ENCODE results near the gene SYNGR3. TPM values are rescaled to one million over a fixed set of nuclear protein-coding genes. Genes with fewer than 3 reads are reported as not detected.

Gene SYNGR3
- total RNA-seq, 1 experiment from 2014 or later: 15.2 TPM

DNA sequence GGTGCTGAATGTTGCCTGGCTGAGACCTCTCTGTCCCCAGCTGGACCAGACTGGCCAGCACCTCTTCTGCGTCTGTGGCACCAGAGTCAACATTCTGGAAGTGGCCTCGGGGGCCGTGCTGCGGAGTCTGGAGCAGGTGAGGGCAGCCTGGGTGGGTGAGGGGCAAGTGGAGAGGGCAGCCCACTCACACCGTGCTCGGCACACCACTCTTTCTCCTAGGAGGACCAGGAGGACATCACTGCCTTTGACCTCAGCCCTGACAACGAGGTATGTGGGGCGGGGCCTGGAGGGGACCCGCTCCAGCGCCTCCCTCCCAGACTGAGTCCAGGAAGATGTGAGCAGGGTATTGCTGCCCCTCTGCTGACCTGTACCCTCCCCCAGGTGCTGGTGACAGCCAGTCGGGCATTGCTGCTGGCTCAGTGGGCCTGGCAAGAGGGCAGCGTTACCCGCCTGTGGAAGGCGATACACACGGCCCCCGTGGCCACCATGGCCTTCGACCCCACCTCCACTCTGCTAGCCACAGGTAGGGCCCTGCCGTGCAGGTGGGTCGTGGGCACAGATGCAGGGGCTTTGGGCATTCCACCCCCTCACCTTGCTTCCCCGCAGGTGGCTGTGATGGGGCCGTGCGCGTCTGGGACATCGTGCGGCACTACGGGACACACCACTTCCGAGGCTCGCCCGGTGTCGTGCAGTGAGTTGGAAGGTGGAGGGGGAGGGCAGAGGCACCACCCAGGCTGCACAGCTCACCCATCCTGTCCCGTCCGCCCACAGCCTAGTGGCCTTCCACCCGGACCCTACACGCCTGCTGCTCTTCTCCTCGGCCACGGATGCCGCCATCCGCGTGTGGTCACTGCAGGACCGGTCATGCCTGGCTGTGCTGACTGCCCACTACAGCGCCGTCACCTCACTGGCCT is 15.4 kb upstream of the SYNGR3 start:
- intact Hi-C loops (cut with micrococcal nuclease; ENCODE audit: unreplicated experiment) (no loop called here), in situ Hi-C loops (cut with HindIII; ENCODE audit: low pct_unique_long_range_greater_than_20kb, low sequenced_read_pairs) (no loop called here)
- TF ChIP-seq, protein P1, sequence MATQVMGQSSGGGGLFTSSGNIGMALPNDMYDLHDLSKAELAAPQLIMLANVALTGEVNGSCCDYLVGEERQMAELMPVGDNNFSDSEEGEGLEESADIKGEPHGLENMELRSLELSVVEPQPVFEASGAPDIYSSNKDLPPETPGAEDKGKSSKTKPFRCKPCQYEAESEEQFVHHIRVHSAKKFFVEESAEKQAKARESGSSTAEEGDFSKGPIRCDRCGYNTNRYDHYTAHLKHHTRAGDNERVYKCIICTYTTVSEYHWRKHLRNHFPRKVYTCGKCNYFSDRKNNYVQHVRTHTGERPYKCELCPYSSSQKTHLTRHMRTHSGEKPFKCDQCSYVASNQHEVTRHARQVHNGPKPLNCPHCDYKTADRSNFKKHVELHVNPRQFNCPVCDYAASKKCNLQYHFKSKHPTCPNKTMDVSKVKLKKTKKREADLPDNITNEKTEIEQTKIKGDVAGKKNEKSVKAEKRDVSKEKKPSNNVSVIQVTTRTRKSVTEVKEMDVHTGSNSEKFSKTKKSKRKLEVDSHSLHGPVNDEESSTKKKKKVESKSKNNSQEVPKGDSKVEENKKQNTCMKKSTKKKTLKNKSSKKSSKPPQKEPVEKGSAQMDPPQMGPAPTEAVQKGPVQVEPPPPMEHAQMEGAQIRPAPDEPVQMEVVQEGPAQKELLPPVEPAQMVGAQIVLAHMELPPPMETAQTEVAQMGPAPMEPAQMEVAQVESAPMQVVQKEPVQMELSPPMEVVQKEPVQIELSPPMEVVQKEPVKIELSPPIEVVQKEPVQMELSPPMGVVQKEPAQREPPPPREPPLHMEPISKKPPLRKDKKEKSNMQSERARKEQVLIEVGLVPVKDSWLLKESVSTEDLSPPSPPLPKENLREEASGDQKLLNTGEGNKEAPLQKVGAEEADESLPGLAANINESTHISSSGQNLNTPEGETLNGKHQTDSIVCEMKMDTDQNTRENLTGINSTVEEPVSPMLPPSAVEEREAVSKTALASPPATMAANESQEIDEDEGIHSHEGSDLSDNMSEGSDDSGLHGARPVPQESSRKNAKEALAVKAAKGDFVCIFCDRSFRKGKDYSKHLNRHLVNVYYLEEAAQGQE (IDR thresholded peaks at IDR 0.05; ENCODE audit: insufficient read depth in 1 of 2, low read depth in 2 of 2, low read length in 1 of 2): no peak
- no peak for TF ChIP-seq SIN3A (IDR thresholded peaks at IDR 0.05; ENCODE audit: borderline replicate concordance, insufficient read depth, low read depth, low read length)
- TF ChIP-seq TCF7L2 (IDR thresholded peaks at IDR 0.05; ENCODE audit: low read depth, low read length): no peak
- TF ChIP-seq POLR2AphosphoS5 (IDR thresholded peaks at IDR 0.05; ENCODE audit: low read depth, low read length): no peak
- TF ChIP-seq, protein P2, sequence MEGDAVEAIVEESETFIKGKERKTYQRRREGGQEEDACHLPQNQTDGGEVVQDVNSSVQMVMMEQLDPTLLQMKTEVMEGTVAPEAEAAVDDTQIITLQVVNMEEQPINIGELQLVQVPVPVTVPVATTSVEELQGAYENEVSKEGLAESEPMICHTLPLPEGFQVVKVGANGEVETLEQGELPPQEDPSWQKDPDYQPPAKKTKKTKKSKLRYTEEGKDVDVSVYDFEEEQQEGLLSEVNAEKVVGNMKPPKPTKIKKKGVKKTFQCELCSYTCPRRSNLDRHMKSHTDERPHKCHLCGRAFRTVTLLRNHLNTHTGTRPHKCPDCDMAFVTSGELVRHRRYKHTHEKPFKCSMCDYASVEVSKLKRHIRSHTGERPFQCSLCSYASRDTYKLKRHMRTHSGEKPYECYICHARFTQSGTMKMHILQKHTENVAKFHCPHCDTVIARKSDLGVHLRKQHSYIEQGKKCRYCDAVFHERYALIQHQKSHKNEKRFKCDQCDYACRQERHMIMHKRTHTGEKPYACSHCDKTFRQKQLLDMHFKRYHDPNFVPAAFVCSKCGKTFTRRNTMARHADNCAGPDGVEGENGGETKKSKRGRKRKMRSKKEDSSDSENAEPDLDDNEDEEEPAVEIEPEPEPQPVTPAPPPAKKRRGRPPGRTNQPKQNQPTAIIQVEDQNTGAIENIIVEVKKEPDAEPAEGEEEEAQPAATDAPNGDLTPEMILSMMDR (IDR thresholded peaks at IDR 0.05): no peak
- ChIA-PET CTCF (no interaction called here), POLR2A (no interaction called here)
- no TSS peak for BruUV-seq (replicated peaks)
- H3K4me3 ChIP-seq (ENCODE audit: low read depth in 2 of 2, low read length in 2 of 2): no peak overlapping the region
- 0 out of 2 replicates have a peak, but pooled peaks cover 4% of the 10 kb centered on the region for H3K4me1 ChIP-seq (ENCODE audit: control insufficient read depth, insufficient read depth, low read length)
- no peak overlapping the region for H3K27ac ChIP-seq (ENCODE audit: low read length)
- no peak for ATAC-seq
- H3K27me3 ChIP-seq (ENCODE audit: control insufficient read depth, insufficient read depth, low read length): no peaks in the 10 kb centered on the region
- no peaks in the 10 kb centered on the region; the same call in 1 of the 2 replicates for H3K36me3 ChIP-seq (ENCODE audit: control insufficient read depth, insufficient read depth, low read length)
- H3K9me3 ChIP-seq (ENCODE audit: control insufficient read depth, insufficient read depth, low read depth, low read length): no peaks in the 10 kb centered on the region
- DNase-seq (ENCODE audit: low read depth, low spot score): no peak

DNA sequence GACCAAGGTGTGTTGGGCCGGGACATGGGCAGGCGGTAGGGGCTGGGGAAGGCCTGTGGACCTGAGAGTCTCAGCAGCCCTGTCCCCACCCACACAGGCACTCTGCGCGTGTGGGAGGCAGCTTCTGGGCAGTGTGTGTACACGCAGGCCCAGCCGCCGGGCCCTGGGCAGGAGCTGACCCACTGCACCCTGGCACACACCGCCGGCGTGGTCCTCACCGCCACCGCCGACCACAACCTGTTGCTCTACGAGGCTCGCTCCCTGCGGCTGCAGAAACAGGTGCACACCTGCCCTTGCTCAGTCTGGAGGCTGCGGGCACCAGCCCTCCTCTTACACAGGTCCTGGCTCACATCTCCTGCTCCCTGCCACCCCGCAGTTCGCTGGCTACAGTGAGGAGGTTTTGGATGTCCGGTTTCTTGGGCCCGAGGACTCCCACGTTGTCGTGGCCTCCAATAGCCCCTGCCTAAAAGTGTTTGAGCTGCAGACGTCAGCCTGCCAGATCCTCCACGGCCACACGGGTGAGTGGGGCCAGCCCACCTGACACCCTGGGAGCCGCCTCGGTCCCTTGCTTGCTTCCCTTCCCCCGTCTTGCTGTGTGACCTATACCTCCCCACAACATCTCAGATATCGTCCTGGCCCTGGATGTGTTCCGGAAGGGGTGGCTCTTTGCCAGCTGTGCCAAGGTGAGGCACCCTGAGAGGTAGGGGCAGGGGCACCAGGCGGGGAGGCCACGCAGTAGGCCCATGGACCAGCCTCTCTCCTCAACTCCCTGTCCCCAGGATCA is 14.1 kb upstream of the SYNGR3 start:
- Histone ChIP-seq H3K4me3 (ENCODE audit: low read depth in 2 of 2, low read length in 2 of 2) (no peak overlapping the region), H3K27me3 (ENCODE audit: control insufficient read depth, insufficient read depth, low read length) (no peaks in the 10 kb centered on the region), H3K4me1 (ENCODE audit: control insufficient read depth, insufficient read depth, low read length) (peaks cover 13% of the 10 kb centered on the region), H3K36me3 (ENCODE audit: control insufficient read depth, insufficient read depth, low read length) (no peaks in the 10 kb centered on the region; the same call in 1 of the 2 replicates), H3K9me3 (ENCODE audit: control insufficient read depth, insufficient read depth, low read depth, low read length) (no peaks in the 10 kb centered on the region), H3K27ac (ENCODE audit: low read length) (no peak overlapping the region)
- POLR2A ChIA-PET: no interaction called here
- TF ChIP-seq TCF7L2 (IDR thresholded peaks at IDR 0.05; ENCODE audit: low read depth, low read length): no peak
- no peak for TF ChIP-seq SIN3A (IDR thresholded peaks at IDR 0.05; ENCODE audit: borderline replicate concordance, insufficient read depth, low read depth, low read length)
- TF ChIP-seq, protein P1 (IDR thresholded peaks at IDR 0.05; ENCODE audit: insufficient read depth in 1 of 2, low read depth in 2 of 2, low read length in 1 of 2): no peak
- no peak for TF ChIP-seq POLR2AphosphoS5 (IDR thresholded peaks at IDR 0.05; ENCODE audit: low read depth, low read length)
- TF ChIP-seq, protein P2 (IDR thresholded peaks at IDR 0.05): no peak
- CTCF ChIA-PET: no interaction called here
- BruUV-seq (replicated peaks): no TSS peak
- no peak for ATAC-seq
- in situ Hi-C loops (cut with HindIII; ENCODE audit: low pct_unique_long_range_greater_than_20kb, low sequenced_read_pairs) (no loop called here), intact Hi-C loops (cut with micrococcal nuclease; ENCODE audit: unreplicated experiment) (no loop called here)
- DNase-seq (ENCODE audit: low read depth, low spot score): no peak
